GM21619 (cell line): ENCODE results near the gene RAB6B.

Source experiments
- ATAC-seq: cut with Tn5 transposase; IDR thresholded peaks from one replicate; pipeline ENCODE4 v1.9.1; 2021; ENCODE audit not compliant: unreplicated experiment

Gene RAB6B

DNA sequence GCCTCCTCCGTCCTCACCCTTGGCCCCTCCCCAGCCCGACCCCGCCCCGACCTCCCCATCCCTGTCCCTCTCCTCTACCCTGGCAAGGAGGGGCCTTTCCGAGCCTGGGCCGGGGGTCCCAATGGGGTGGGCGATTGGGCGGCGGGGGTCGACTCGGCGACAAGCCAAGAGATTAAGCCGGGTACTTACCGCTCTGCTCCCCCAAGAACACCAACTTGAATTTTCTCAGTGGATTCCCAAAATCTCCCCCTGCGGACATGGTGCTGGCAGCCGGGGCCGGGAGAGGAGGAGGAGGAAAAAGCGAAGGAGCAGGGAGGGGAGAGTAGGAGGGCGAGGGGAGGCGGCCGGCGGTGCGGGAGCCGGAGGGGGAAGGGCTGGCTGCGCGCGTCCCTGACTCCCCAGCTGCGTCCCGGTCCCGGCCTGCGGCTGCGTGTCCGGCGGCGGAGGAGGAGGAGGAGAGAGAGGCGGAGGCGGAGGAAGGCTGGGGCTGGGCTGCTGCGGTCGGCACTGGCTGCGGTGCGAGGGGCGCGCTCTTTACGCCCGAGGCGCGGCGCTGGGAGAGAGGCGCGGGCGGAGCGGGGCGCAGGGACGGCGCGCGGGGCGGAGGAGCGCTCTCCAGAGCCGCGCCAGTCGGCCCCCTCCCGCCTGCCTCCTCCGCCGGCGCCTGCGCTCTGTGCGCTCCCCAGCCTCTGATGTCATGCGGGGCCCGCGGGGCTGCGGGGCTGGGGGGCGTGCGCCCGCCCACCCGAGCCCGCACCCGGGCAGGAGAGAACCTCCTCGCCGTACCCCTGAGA, at the start of gene RAB6B:
Gene RAB6B (minus strand): TSS at position 675 of the 794 bp plus-strand sequence. CDS start 416 bp downstream, at position 259.
- ATAC-seq = no peak

DNA sequence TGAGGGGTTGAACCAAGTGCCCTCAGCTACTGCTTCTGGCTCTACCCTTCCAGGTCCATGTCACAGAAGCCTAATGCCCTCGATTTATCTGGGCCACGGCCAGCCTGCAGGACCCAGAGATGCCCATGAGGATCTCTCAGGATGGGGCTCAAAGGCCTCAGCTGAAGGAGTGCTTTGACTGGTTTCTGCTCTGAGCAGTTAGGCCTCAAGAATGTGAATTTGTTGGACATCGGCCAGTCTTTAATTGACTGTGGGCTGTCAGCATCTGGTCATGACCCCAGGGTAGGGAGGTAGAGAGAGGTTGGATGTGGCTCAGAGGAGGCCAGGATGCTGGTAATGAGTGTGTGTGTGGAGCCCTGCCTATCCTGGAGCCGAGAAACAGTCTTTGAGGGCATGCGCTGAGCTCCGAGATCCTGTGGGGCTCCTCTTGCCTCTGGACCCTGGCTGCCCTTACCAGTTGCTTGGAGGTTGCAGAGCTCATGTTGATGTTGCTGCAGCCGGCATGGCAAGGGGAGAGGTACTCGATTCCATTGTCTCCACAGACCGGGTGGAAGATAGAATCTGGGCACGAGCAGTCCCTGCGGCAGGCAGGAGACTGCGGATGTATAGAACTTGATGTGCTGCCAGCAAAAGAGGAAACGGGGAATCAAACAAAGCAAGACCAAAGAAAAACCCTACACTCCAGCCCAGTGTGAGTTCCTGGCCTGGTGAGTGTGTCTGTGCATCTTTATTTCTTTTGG, 49.1 kb upstream of the RAB6B start:
- no peak for ATAC-seq

DNA sequence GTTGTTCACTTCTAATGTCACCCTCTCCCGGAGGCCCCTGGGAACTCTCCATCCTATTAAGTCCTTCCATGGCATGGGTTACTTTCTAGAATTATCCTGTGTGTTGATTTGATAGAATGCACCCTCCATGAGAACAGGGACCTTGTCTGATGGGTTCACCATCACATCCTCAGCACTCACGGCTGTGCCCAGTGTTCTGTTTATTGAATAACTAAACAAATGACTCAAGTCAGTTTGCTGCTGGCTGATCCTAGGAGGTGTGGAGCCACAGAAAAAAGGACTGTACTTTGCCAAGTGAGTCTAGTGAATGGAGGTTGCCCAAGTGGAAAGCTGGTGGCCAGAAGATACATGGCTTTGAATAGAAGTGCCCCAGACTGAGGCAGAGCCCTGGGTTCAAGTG, 48.5 kb upstream of the RAB6B start:
- no peak for ATAC-seq

DNA sequence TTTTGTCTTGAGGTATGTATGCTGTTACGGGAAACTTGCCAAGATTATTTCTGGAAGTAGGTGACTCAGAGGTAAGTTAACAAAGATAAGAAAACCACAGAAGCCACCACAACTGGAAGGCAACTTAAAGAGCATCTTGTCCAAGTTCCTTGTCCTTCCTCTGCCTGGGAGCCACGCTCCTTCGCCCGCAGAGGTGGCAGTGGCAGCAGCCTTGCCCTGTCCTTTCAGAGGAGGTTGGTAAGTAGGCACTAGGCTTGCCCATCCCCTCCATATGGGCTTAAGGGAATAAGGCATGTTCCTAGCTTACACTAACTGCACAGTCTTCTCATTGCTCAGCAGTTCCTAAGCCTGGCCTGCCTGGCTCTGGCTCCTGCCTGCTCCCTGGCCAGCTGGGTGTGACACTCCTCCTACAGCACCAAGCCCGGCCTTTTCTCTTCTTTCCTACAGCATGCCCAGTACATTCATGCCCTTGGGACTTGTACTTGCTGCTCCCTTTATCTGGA, 48.0 kb upstream of the RAB6B start:
- no peak for ATAC-seq

DNA sequence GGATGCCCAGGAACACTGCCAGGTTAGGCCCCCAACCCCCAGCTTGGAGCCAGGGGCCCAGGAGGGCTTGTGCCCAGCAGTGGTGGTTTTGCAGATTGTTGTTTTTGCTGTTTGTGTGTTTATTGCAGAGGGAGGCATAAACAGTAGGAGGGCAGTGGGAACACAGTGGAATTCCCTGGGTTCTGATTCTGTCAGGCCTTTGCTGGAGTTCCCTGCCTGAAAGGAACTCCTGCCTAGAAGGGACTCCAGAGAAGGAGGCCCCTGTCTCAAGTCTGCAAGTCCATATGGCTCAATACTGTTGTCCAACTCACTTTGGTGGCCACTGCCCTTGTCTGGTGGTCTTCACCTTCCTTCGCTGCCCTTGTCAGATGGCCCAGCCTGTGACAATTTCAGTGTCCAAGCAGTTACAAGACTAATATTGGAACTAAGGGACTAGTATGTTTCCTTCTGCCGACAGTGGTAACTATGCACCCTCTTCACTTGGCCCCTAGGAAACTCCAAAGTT, 47.4 kb upstream of the RAB6B start:
- ATAC-seq = no peak

DNA sequence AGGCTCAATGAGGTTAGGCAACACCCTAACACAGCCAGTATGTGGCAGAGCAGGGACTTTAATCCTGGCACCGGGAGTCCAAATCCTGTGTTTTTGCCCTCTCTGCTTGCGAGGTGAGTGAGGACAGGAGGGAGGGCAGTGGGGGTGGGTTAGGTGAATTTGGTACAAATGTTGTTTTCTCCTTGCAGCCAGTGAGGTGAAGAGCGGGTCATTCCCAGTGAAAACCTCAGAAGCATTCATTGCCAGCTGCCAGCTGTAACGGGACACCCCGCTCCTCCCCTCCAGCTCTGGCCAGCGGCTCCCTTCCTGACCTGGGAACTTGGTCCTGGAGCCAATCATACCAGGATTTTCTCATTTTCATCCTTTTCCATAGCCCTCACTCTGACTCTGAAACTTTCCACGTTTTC, 45.7 kb upstream of the RAB6B start:
- no peak for ATAC-seq

DNA sequence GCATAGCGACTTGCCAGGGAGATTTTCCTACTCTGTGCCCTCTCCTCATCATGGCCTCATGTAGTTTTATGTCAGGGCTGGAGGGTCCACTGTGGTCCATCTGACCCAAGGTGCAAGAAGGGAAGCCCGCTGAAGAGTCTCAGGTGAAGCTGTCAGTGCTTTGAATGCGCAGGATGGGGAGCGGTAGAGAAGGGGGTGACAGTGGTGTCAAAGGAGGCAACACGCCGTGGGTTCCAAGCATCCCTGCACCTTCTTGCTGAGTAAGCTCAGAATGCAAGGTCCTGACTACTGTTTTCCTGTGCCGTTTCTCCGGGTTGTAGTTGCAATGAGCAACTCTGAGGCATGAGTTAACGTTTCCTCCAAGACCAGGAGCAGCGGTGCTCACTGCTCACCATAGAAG, 44.9 kb upstream of the RAB6B start:
- ATAC-seq = no peak

DNA sequence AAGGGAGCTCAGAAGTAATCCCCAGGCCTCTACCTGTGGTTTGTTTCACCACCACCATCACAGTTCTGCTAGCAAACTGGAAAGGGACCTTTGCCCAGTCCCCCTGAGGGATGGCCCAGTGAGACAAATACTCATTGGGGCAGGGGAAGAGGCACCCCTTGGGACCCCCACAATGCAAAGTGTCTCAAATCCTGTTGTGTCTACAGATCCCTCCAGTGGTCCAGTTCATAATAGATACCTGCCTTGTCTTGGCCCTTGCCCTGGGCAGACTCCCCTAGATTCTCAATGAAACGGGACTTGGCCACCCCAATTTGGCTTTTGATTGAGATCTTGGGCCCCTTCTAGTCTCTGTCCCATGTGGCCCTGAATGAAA, 43.8 kb upstream of the RAB6B start:
- ATAC-seq = no peak

DNA sequence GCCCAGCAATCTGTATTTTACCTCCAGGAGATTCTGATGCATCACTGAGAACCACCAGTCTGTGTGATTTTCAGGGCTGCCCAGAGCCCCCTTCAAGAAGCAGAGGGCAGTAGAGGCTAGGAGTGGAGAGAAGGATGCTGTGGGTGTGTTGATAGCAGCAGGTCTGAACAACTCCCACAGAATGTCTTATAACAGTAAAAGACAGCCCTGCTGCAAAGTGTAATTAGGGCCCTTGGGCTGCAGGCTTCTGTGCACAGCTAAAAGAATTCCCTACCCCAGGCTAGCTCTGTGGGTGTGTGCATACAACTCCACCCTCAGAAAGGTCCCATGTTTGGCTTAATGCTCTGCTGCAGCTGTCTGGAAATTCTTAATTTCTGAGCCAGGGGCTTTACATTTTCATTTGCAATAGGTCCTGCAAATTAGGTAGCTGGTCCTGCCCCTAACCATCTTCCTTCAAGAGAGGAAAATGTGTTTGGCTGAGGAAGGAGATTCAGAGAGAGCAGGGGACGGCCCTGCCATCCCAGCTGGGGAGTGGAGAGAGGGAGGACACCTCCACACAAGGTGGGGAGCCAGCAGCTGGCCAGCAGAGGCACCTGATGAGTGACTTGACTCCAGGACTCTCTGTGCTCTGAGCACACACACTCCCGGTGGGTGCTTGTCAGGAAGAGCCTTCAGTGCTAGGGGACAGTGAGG, 43.2 kb upstream of the RAB6B start:
- ATAC-seq = no peak

DNA sequence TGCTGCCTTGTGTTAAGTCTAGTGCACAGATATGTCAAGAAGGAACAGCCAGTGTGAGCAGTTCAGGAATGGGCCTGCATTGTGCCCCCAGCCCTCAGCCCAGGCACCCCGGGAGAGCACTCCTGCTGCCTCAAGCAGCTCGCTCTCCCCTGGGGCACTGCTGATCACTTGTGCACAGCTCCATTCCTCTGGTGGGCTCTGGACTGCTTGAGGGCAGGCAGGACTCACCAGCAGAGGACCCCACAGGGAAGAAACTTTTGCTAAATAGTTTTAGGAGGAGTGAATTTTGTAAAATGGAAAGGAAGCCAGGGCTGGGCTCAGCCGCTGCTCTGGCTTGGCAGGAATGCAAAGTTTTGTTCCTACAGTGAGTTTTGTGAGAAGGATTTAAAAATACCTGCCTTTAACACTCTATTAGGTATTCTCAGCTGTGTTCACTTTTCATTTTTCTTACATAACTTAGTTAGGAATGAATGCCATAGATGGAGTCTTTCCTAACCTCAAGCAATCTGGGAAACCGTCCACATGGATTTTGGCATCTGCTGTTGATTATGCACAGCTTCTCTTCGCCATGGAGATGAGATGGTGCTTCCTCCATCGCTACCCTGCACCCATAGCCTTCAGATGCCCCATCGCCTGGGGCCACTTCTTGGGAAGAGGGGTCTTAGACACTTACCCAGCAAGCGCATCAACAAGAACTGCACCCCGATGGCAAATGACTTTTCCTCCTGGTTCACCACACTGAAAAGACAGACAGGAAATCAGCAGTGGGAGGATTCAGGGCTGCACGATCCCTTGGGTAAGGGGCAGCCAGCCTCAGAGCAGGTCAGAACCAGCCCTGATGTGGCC, 42.3 kb upstream of the RAB6B start:
- ATAC-seq = no peak

DNA sequence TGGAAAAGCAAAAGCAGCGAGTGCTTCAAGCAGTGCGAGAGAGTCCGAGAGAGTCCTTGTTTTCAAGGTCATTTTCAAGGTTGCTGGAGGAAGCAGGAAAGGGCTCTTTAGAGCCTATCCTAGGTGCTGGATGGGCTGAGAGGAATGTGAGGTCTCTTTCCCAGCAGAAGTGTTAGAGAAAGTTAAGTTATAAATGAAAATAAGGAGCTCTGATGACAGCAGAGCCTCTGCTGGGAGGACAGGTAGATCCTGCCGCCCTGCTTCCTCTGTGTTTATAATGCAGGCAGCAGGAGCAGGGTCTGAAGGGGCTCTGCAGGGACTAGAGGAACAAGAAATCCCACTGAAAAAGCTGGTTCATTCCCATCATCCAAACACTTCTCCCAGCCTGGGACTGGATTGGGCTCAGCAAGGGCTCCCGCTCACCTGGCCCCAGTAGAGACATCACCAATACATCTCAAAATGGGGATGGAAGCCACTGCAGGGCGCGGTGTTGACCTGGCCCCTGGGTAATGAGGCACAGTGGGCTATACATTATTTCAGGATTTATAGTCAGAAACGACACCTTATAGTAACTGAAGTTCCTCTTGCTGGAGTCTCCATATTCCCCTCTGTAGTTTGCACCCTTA, 41.5 kb upstream of the RAB6B start:
- no peak for ATAC-seq

DNA sequence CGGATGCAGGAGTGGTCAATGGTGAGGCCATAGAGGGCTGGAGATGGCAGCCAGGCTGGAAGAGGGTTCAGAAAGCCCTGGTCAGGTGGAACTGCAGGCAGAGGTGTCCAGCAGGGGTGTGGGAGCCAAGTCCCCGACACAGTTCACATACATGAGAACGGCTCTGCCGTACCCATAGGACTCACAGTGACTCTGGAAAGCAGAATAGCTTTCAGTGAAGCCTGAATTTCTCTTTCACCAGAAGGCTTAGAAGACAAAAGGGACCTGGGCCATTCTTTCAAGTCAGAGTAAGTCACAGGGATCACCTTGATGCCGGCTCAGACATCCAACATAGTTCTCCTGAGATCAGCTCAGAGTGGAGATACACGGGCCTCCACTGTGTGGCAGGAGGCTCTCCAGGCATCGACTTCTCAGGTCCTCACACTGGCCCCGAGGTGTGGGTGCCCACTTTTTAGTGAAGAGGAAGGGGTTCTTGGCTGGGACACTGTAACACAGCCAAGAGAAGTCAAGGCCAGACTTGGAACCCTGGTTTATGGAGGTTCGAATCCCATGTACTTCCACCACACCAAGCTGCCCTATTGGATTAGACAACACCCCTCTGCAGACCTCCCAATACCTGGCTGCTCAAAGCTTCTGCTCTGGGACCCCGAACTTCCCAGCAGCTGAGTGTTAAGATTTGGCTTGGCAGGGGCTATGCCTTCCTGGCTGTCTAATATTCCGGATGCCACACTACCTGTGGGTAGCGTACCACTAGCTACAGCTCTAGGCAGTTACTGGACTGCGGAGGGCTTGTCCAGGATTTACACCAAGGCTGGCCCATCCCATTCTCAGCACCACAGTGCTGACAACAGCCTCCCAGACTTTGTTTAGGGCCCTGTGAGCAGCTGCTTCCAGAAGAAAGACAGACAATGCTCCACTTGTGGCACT, 40.4 kb upstream of the RAB6B start:
- no peak for ATAC-seq

DNA sequence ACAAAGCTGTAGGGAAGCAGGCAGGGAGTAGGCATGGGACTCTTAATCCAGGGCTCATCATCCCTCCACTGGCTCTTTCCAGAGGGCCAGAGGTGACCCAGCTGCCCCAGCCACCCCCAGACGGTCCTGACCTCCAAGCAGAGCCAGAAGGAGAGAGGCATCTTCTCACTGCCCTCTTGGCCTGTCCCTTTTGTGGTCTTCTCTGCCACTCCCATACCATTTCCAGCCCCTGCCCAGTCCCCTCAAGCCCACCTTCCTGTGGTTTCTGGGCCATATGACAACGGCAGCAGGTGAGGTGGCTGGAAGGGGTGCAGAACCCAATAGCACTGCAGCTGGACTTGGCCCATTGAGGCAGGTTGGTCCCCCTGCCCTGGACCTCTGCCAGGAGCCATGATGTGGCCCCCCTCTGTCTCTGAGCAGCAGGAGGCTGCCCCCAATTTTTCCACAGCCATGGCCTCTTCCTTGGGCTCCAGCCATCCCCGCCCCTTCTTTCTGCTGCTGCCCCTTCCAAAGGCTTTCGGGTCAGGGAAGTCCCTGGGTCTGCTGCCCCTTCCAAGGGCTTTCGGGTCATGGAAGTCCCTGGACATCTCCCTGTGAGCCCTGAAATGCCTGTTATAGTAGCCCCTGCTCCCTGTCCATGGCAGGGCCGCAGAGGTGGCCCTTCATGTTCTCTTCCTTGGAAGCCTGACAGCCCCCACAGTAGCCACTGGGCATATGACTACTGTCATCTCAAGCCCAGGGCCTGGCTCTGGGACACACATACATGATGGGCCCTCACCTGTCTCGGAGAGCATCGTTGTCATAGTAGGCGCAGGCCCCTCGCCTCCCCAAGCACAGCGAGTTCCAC, 39.5 kb upstream of the RAB6B start:
- no peak for ATAC-seq

DNA sequence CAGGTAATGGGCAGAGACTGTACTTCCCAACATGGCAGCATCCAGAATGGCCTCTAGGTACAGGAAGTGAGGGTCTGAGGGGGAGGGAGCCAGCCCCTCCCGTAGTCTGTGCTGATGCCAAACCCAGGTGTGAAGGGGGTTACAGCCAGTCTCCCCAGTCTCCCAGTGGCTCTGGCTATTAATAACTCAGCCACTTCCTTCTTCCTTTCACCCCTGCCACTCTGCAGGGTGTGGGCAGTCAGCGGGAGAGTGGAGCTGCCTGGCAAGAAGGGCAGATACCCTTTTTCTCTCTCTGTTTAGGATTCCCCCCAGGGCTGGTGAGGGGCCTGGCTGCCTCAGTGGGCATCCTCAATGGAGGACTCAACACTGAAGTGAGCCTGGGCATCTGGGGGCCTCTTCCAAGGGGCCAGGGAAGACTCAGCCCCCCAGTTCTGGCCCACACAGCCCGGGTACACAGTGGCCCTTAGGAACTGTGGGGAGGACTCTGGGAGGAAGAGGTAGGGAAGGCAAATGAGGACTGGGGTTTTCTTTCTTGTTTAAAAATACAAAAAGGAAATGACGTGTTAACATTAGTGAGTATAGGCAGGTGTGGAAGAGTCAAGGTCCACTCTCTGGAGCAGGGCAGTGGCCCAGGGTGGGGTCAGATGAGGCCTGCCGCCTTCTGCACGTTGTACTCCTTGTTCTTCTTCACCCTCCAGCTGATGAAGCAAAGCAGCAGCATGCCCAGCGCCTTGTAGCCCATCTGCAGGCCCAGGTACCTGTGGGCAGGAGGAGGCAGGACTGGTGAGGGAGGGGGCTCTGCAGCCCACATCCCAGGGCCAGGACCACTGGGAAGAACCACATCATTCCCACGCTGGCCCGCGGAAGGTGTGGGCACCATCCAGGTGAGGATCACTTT, 38.6 kb upstream of the RAB6B start:
- no peak for ATAC-seq

DNA sequence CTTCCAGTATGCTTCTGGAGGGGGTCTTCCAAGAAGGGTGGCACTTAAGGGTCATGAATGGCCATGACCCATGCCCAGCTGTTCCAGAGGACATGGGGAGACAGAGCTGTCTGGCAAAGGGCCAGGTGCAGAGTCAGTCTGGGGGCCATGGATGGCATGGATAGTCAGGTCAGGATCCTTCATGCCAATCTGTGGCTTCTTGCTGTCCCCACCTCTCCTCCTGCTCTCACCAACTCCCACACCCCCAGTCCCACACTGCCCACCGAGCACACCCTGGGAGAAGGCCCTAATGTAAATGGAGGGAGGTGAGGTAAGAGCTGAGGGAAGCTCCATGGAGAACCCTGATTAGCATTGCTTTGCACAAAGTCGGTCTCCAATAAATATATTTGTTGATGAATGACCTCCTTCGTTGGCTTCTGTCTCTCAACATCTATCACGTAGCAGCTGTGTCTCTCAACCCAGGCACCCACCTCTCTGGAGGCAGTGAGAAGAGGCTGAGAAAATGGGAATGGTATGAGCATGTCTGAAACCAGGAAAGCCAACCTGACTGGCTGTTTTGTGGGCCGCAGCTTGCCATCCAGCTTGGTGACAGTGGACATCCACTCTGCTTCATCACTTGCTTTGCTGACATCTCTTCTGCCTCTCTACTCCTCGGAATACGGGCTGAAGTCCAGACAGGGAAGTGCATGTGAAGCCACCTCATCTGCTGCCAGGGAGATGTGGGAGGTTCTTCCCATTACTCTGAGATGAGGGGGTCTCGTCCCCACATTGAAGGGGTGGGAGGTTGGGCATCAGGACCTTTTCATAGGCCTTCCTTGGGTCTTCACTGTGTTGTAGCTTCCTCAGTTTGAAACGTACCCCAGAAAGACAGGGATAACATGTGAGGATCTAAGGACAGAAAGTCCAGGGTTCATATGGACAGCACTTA, 37.7 kb upstream of the RAB6B start:
- no peak for ATAC-seq

DNA sequence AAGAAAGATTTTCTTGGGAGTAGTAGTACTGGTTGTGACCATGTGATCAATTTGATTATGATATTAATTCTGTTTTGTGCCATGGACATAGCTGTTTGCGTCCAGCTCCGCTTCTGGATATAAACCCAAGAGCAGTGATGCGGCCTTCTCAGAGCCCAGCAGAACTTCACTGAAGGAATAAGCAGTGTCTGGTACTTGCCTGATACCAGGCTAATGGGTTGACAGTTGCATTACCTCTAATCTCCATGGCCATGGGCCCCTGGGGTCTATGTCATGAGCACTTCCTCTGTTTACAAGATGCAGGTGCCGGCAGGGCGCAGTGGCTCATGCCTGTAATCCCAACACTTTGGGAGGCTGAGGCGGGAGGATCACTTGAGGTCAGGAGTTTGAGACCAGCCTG, 36.3 kb upstream of the RAB6B start:
- ATAC-seq = no peak
